Endothelial cell of hepatic sinusoid (primary cell): ENCODE data around the gene HYDIN.

Source experiments
- in situ Hi-C: cut with HindIII; loops from 2 replicates; pipeline ENCODE4 v1.10.0; 2017; ENCODE audit warnings: low sequenced_read_pairs

HYDIN gene

DNA sequence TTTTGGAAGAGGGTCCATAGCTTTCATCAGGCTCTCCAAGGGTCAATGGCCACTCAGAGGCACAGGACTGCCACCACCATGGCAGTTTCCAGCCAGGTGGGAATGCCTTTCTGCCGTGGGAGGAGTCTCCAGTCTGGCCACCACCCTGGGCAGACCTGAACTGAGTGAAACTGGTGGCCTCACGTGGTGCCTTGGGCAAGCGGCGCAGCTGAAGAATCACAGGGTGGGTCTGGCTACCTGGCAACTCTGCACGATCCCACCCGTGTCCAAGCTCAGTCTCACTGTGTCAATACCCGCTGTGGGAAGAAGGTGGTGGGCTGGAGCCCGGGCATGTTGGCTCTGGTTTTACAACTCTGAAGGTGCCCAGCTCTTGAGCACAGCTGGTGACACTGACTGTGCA is 461.4 kb downstream of the HYDIN start:
- in situ Hi-C loops = loop anchor here (10.0 kb wide), 1 partner anchor 94 kb away; no protein-coding TSS in a partner anchor

DNA sequence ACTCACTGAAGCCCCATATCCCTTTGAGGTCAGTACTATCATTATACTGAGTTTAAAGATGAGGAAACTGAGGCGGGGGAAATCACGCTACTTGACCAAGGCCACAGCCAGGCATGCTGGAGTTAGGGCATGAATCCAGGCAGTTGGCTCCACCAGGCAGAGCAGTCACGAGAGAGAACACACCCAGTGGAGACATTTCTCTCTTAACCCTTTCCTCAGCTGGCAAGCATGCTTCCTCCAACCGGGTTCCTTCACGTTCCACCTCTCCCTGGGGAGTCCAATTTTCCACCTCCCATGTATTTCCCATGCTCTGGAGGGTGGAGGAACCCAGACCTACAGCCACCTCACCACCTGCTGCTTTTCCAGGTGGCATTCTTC is 462.3 kb downstream of the HYDIN start:
- in situ Hi-C loops = loop anchor here (10.0 kb wide), 1 partner anchor 93 kb away; no protein-coding TSS in a partner anchor

DNA sequence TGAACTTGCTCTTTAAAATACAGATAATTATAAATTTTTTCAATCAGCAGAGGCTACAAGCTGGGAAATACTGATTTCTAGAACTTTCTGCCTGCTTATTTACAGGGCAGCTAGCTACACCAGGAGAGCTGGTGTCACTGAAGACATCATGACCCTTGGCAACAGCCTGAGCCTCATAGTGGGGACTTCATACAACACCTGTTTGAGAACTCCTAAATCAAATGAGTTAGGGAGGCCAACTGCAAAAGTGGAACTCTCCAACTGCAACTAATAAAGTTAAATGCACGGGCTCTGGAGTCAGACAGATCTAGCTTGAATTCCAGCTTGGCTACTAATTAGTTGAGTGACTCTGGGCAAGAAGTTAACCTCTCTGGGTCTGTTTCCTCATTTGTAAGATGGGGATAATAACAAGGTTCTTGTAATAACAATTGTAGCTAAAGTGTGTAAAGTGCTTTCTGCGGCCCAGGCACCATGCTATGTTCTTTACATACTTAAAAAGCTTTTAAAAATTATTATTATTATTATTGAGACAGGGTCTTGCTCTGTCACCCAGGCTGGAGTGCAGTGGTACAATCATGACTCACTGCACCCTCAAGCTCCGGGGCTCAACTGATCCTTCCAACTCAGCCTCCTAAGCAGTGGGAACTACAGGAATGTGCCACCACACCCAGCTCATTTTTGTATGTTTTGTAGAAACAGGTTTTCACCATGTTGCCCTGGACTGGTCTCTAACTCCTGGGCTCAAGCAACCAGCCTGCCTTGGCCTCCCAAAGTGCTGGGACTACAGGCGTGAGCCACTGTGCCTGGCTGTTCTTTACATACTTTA is 462.9 kb downstream of the HYDIN start:
- in situ Hi-C loops = loop anchor here (10.0 kb wide), 1 partner anchor 93 kb away; no protein-coding TSS in a partner anchor

DNA sequence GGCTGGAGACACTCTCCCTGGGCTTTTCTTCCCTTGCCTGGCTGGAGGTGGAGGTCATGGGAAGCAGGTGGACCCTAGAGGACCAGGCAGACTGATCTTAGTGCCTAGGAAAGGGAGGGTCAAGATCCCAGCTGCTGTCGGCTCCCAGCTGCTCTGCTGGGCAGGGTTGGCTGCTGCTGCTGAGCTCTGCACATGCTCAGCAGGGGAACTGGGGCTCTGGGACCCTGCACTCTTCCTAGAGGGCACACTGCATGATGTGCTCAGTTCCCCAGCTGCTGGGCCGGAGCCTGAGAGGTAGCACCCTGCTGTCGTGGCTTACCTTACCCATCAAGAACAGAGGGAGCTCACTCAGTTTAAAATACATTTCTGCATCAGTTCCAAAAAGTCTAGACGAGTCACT is 463.9 kb downstream of the HYDIN start:
- in situ Hi-C loops = loop anchor here (10.0 kb wide), 1 partner anchor 92 kb away; no protein-coding TSS in a partner anchor

DNA sequence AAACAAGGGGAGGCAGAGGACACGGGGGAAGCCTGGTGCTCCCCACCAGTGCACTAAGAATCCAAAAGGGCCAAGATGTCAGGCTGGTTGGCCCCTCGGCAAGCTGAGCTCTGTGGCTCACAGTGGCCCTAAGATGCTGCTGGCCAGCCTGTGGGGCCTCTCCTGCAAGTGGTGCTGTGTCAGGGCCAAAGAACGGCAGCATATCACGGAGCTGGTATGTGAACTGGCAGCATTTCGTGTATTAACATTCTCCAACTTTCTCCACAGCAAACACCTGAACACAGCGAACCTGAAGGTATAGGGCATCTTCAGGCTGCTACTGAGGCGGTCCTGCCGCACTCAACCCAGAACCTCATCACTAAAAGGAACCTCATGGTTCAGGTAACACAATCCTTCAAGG is 464.3 kb downstream of the HYDIN start:
- in situ Hi-C loops = loop anchor here (10.0 kb wide), 1 partner anchor 91 kb away; no protein-coding TSS in a partner anchor

DNA sequence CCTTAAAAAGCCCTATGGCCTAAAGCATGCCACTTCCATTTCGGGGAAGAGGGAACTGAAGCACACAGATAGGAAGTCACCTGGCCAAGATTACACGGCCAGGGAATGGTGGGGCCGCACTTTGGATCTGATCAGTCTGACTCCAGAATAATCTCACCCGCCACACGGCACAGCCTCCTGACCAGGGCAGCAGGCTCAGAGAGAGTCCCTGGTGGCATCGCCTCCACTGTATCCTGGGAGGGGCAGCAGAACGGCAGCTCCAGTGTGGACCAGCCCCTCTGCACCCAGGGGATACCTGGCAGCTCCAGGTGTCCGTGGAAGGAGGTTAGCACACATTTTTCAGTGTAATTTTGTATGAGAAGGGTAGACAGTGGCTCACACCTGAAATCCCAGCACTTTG is 465.0 kb downstream of the HYDIN start:
- in situ Hi-C loops = loop anchor here (10.0 kb wide), 1 partner anchor 91 kb away; no protein-coding TSS in a partner anchor

DNA sequence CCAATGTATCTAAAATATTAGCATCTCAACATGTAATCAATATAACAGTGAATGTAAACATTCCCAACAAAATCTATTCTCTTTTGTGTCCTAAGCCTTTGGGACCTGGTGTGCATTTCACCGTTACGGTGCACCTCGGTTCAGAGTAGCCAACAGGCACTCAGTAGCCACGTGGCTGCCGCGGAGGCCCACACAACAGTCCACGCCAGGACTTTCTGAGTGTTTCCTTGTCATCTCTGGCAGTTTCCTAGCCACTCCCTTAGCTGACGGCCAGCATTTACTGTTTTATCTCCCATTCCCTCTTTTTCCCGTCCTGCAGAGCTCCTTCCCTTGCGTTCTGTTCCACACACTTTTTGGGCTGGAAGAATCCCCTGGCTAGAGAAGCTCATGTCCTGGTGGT is 465.9 kb downstream of the HYDIN start:
- in situ Hi-C loops = loop anchor here (5.0 to 10.0 kb wide), 2 partner anchors 67 to 90 kb away; no protein-coding TSS in a partner anchor

DNA sequence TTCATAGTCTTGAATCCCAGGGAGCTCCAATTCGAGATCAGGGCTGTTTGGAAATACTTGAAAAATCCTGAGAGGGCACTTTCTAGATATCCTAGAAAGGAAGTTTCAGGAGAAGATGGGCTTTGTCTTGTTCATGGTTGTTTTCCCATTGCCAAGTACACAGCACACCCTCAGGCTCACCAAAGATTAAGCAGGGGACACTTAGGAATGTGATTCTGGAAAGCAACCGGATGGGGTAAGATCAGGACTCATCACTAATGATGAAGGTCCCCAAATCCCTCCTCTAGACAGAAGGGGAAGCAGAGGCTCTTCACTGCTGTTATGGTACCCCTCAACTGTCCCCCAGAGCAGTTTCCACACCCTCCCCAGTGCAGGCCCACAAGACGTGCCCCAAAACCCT is 470.3 kb downstream of the HYDIN start:
- in situ Hi-C loops = loop anchor here (5.0 to 10.0 kb wide), 2 partner anchors 63 to 85 kb away; no protein-coding TSS in a partner anchor

DNA sequence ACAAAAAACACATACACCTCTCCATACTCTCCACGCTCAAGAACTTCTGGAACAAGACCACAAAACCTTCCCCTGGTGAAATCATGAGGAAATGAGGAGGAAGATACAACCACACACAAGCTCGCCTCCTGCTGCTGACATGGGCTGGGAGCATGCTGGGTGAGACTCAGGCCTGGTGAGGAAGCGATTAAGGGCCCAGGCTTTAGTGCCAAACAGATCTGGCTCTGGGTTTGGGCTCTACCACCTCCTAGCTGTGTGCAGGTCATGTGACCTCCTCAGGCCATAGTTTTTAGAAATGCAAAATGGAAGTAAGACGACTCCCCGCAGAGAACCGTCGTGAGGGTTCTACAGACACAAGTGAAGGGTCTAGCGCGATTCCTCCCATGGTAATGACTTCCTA is 470.9 kb downstream of the HYDIN start:
- in situ Hi-C loops = loop anchor here (5.0 to 10.0 kb wide), 2 partner anchors 62 to 85 kb away; no protein-coding TSS in a partner anchor

DNA sequence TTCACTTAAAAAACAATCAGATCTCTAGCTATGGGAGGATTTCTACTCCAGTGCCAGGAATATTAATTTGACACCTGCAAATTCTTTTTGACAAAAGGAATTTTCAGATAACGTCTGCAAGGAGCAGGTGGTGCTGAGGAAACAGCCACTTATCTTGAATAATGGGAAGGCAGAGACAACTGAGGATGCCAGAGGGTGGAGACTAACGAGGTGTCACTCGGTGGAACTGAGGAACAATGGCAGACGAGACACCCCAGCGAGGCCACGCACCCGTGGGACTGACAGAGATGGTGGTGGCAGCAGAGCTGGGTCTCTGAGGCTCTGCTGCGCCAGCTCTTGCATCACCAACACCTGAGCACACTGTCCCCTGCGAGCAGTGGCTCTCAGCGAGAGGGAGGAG is 471.7 kb downstream of the HYDIN start:
- in situ Hi-C loops = no loop called here
